Fibroblast of skin of left biceps (primary cell): ENCODE data around the gene HLA-DMA.

ENCODE experiments used
- DNase-seq, 2 experiments: peaks; one replicate each; pipeline ENCODE4 v3.0.0-alpha.2; 2013; ENCODE audit warnings: low read depth in 2 of 2

HLA-DMA gene

GRCh38 chr6:32932132-32932868, 20.6 kb downstream of the HLA-DMA start:
- peak in 1 of 2 experiments; percentile 21 for DNase-seq

GRCh38 chr6:32931211-32931610, 21.7 kb downstream of the HLA-DMA start:
- DNase-seq = no peak

- DNase-seq = no peak
These were observed 30.8 kb downstream of the HLA-DMA start for GRCh38 chr6:32922083-32922482.

- no peak for DNase-seq
These were observed 32.2 kb downstream of the HLA-DMA start for GRCh38 chr6:32920715-32921114.

DNA sequence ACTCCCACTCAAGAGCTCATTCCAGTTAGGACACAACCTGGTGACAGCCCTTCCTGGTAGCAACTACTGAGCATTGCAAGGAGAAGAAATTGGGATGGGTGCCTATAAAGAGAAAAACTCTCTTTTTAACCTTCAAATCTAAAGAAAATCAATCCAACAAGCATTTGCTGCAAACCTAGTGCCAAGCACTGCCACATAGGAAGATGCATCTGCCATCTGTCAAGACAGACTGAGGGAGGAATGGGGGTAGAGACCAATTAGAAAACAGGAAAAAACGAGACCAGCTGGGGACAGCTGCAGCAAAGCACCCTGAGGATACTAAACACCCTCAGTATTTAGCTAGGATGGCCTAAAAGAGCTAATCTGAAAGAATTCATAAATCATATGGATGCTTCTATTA, 39.9 kb downstream of the HLA-DMA start:
- no peak for DNase-seq

DNA sequence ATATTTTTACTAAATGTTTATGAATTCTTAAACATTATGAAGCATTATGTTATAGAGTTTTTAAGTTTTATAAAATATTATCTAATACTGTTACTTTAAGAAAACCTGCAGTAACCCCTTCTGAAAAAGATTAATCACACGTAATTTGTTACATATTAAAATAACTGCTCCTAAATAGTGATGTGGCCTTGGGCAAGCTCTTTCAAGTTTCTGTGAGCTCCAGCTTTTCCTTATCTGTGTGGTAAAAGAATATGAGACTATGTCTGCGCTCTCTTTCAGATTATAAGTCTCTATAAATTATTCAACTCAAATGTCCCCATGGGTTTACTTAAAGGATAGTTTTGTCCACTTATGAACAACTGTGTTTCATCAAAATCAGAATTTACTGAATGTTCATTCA, 44.0 kb downstream of the HLA-DMA start:
- DNase-seq = no peak

- peak in 1 of 2 experiments; percentile 39 for DNase-seq
These were observed 46.4 kb downstream of the HLA-DMA start for GRCh38 chr6:32906539-32906938.

DNA sequence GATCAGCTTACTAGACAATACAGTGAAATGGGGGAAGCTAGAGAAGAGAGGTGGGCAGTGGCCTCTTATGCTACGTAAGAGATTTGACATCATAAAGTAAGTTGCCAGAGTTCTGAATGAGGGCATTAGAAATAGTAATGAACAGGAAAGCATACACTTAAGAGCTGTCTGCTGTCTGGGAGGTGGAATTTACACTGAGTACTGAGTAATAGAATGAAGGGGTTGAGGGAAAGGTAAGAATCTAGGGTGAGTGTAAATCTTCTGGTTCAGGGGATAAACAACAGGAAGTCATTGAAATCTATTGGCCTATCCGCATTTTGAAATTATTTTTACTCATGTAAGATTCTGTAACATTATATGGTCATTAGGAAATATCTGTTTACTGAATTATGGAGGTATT, 47.8 kb downstream of the HLA-DMA start:
- no peak for DNase-seq

- DNase-seq = no peak
These were observed 48.9 kb downstream of the HLA-DMA start for GRCh38 chr6:32903952-32904351.
